Activated naive CD8-positive, alpha-beta T cell (primary cell): Measurements from ENCODE around the gene TMEM81.

Source experiments
- H3K27ac Mint-ChIP-seq: one replicate; pipeline ENCODE4 v1.8.0; 2021; ENCODE audit warnings: mixed read lengths
- H3K27me3 Mint-ChIP-seq: one replicate; pipeline ENCODE4 v1.8.0; 2021; ENCODE audit warnings: mixed read lengths
- H3K36me3 Mint-ChIP-seq: one replicate; pipeline ENCODE4 v1.8.0; 2021; ENCODE audit warnings: mixed read lengths
- H3K4me1 Mint-ChIP-seq: one replicate; pipeline ENCODE4 v1.8.0; 2021; ENCODE audit warnings: low read depth, mixed read lengths
- H3K4me3 Mint-ChIP-seq: one replicate; pipeline ENCODE4 v1.8.0; 2021; ENCODE audit warnings: mild to moderate bottlenecking, mixed read lengths
- H3K9me3 Mint-ChIP-seq: one replicate; pipeline ENCODE4 v1.8.0; 2021; ENCODE audit warnings: low read depth, mixed read lengths

The TMEM81 gene

GRCh38 chr1:205098242-205098641, 14.0 kb upstream of the TMEM81 start:
- no peaks in the 10 kb centered on the region for H3K4me1 Mint-ChIP-seq
- no peak overlapping the region for H3K27ac Mint-ChIP-seq
- H3K27me3 Mint-ChIP-seq: no peaks in the 10 kb centered on the region
- H3K4me3 Mint-ChIP-seq: no peak overlapping the region
- H3K9me3 Mint-ChIP-seq: no peaks in the 10 kb centered on the region
- peaks cover 11% of the 10 kb centered on the region for H3K36me3 Mint-ChIP-seq

GRCh38 chr1:205095422-205095821, 11.2 kb upstream of the TMEM81 start:
- Mint-ChIP-seq H3K27me3 (no peaks in the 10 kb centered on the region), H3K4me1 (no peaks in the 10 kb centered on the region), H3K4me3 (no peak overlapping the region), H3K36me3 (peaks cover 8% of the 10 kb centered on the region), H3K9me3 (no peaks in the 10 kb centered on the region), H3K27ac (no peak overlapping the region)

- Mint-ChIP-seq H3K4me1 (no peaks in the 10 kb centered on the region), H3K36me3 (peaks cover 12% of the 10 kb centered on the region), H3K27ac (no peak overlapping the region), H3K4me3 (no peak overlapping the region), H3K27me3 (no peaks in the 10 kb centered on the region), H3K9me3 (no peaks in the 10 kb centered on the region)
These were observed 6.9 kb upstream of the TMEM81 start for GRCh38 chr1:205091043-205091740.

- Mint-ChIP-seq H3K4me3 (no peak overlapping the region), H3K27ac (no peak overlapping the region), H3K36me3 (peaks cover 15% of the 10 kb centered on the region), H3K9me3 (no peaks in the 10 kb centered on the region), H3K27me3 (no peaks in the 10 kb centered on the region), H3K4me1 (no peaks in the 10 kb centered on the region)
These were observed 4.1 kb upstream of the TMEM81 start for GRCh38 chr1:205088341-205088740.

- Mint-ChIP-seq H3K27ac (no peak overlapping the region), H3K4me1 (no peaks in the 10 kb centered on the region), H3K4me3 (no peak overlapping the region), H3K36me3 (peaks cover 10% of the 10 kb centered on the region), H3K27me3 (no peaks in the 10 kb centered on the region), H3K9me3 (no peaks in the 10 kb centered on the region)
These were observed 1.8 kb downstream of the TMEM81 start for GRCh38 chr1:205082431-205082830.

- Mint-ChIP-seq H3K9me3 (no peaks in the 10 kb centered on the region), H3K27me3 (no peaks in the 10 kb centered on the region), H3K27ac (no peak overlapping the region), H3K36me3 (peaks cover 1% of the 10 kb centered on the region), H3K4me1 (no peaks in the 10 kb centered on the region), H3K4me3 (no peak overlapping the region)
These were observed 6.3 kb downstream of the TMEM81 start for GRCh38 chr1:205077934-205078311.

GRCh38 chr1:205077158-205077933, 6.9 kb downstream of the TMEM81 start:
- no peaks in the 10 kb centered on the region for H3K4me1 Mint-ChIP-seq
- H3K4me3 Mint-ChIP-seq: no peak overlapping the region
- no peak overlapping the region for H3K27ac Mint-ChIP-seq
- no peaks in the 10 kb centered on the region for H3K27me3 Mint-ChIP-seq
- no peaks in the 10 kb centered on the region for H3K36me3 Mint-ChIP-seq
- no peaks in the 10 kb centered on the region for H3K9me3 Mint-ChIP-seq

- no peaks in the 10 kb centered on the region for H3K9me3 Mint-ChIP-seq
- no peak overlapping the region for H3K27ac Mint-ChIP-seq
- H3K4me3 Mint-ChIP-seq: no peak overlapping the region
- H3K36me3 Mint-ChIP-seq: no peaks in the 10 kb centered on the region
- no peaks in the 10 kb centered on the region for H3K27me3 Mint-ChIP-seq
- no peaks in the 10 kb centered on the region for H3K4me1 Mint-ChIP-seq
These were observed 8.0 kb downstream of the TMEM81 start for GRCh38 chr1:205076245-205076761.

- H3K36me3 Mint-ChIP-seq: no peaks in the 10 kb centered on the region
- no peak overlapping the region for H3K4me3 Mint-ChIP-seq
- no peaks in the 10 kb centered on the region for H3K9me3 Mint-ChIP-seq
- H3K27ac Mint-ChIP-seq: no peak overlapping the region
- H3K4me1 Mint-ChIP-seq: no peaks in the 10 kb centered on the region
- no peaks in the 10 kb centered on the region for H3K27me3 Mint-ChIP-seq
These were observed 8.6 kb downstream of the TMEM81 start for GRCh38 chr1:205075642-205076155.

- Mint-ChIP-seq H3K27ac (no peak overlapping the region), H3K4me3 (no peak overlapping the region), H3K27me3 (no peaks in the 10 kb centered on the region), H3K36me3 (no peaks in the 10 kb centered on the region), H3K4me1 (no peaks in the 10 kb centered on the region), H3K9me3 (no peaks in the 10 kb centered on the region)
These were observed 9.7 kb downstream of the TMEM81 start for GRCh38 chr1:205074513-205074912.

GRCh38 chr1:205074084-205074483, 10.2 kb downstream of the TMEM81 start:
- no peak overlapping the region for H3K4me3 Mint-ChIP-seq
- H3K4me1 Mint-ChIP-seq: no peaks in the 10 kb centered on the region
- no peak overlapping the region for H3K27ac Mint-ChIP-seq
- H3K36me3 Mint-ChIP-seq: no peaks in the 10 kb centered on the region
- no peaks in the 10 kb centered on the region for H3K27me3 Mint-ChIP-seq
- no peaks in the 10 kb centered on the region for H3K9me3 Mint-ChIP-seq

- Mint-ChIP-seq H3K4me1 (no peaks in the 10 kb centered on the region), H3K9me3 (no peaks in the 10 kb centered on the region), H3K27me3 (no peaks in the 10 kb centered on the region), H3K4me3 (no peak overlapping the region), H3K27ac (no peak overlapping the region), H3K36me3 (no peaks in the 10 kb centered on the region)
These were observed 10.7 kb downstream of the TMEM81 start for GRCh38 chr1:205073511-205073910.

- no peaks in the 10 kb centered on the region for H3K36me3 Mint-ChIP-seq
- no peak overlapping the region for H3K27ac Mint-ChIP-seq
- H3K4me3 Mint-ChIP-seq: no peak overlapping the region
- no peaks in the 10 kb centered on the region for H3K9me3 Mint-ChIP-seq
- no peaks in the 10 kb centered on the region for H3K27me3 Mint-ChIP-seq
- no peaks in the 10 kb centered on the region for H3K4me1 Mint-ChIP-seq
These were observed 11.4 kb downstream of the TMEM81 start for GRCh38 chr1:205072881-205073280.

GRCh38 chr1:205072286-205072685, 12.0 kb downstream of the TMEM81 start:
- H3K4me3 Mint-ChIP-seq: no peak overlapping the region
- no peaks in the 10 kb centered on the region for H3K4me1 Mint-ChIP-seq
- H3K36me3 Mint-ChIP-seq: no peaks in the 10 kb centered on the region
- no peaks in the 10 kb centered on the region for H3K27me3 Mint-ChIP-seq
- no peaks in the 10 kb centered on the region for H3K9me3 Mint-ChIP-seq
- H3K27ac Mint-ChIP-seq: no peak overlapping the region

- no peaks in the 10 kb centered on the region for H3K36me3 Mint-ChIP-seq
- H3K9me3 Mint-ChIP-seq: no peaks in the 10 kb centered on the region
- H3K4me1 Mint-ChIP-seq: no peaks in the 10 kb centered on the region
- H3K4me3 Mint-ChIP-seq: no peak overlapping the region
- H3K27me3 Mint-ChIP-seq: no peaks in the 10 kb centered on the region
- no peak overlapping the region for H3K27ac Mint-ChIP-seq
These were observed 12.5 kb downstream of the TMEM81 start for GRCh38 chr1:205071801-205072200.
